NOMO-1 treated with DMSO at 0.1 percent for 48 hours (cell line): Measurements from ENCODE around the gene NDUFA9.

Experiments
- DNase-seq: peaks from one replicate; lab custom pipeline; 2025; ENCODE audit not compliant: unreplicated experiment; lab: John Stamatoyannopoulos, UW

The NDUFA9 gene

GRCh38 chr12:4690760-4691159 lies 41.8 kb downstream of the NDUFA9 start:
- no peak for DNase-seq
